ENCODE results near the gene PCSK7. TPM values are rescaled to one million over a fixed set of nuclear protein-coding genes. Genes with fewer than 3 reads are reported as not detected.
"Not testable (repeated sequence)": the region's sequence is repeated elsewhere in the genome, so short reads cannot be mapped to it uniquely, and the experiment has no call there.

Gene PCSK7
- 10 to 100 TPM; 97.6 to 97.9 TPM for total RNA-seq

GRCh38 chr11:117231842-117232091 is at the start of gene PCSK7:
TSS of gene PCSK7 (minus strand) at chr11:117232073. CDS start at chr11:117229844, 2,229 bp downstream.
- H3K27me3 Mint-ChIP-seq (ENCODE audit: low read depth), result no peaks in the 10 kb centered on the region

GRCh38 chr11:117281159-117281558 is 49.3 kb upstream of the PCSK7 start:
- Mint-ChIP-seq H3K4me3 (no peak overlapping the region), H3K27ac (no peak overlapping the region), H3K9me3 (no peaks in the 10 kb centered on the region), H3K27me3 (ENCODE audit: low read depth) (no peaks in the 10 kb centered on the region), H3K4me1 (ENCODE audit: low read depth) (peaks cover 3% of the 10 kb centered on the region), H3K36me3 (ENCODE audit: low read depth) (peaks cover 18% of the 10 kb centered on the region)
- no peak for DNase-seq
- CTCF ChIA-PET, result no interaction called here
- intact Hi-C loops (cut with micrococcal nuclease), result no loop called here

More at GRCh38 chr11:117231842-117232091, at the start of gene PCSK7:
- Mint-ChIP-seq H3K36me3 (ENCODE audit: low read depth) (peaks cover 29% of the 10 kb centered on the region), H3K9me3 (no peaks in the 10 kb centered on the region), H3K4me1 (ENCODE audit: low read depth) (peaks cover 38% of the 10 kb centered on the region), H3K4me3 (peak within 1 kb of the TSS; percentile 99), H3K27ac (peak within 1 kb of the TSS; percentile 99)
- peak; percentile 66 for DNase-seq
- CTCF ChIA-PET, result interaction anchor here (0.7 to 4.7 kb wide), 5 partner anchors 12 to 378 kb away, joined by 3 to 27 read pairs (median 6); partner anchors contain the start of genes PAFAH1B2 and SIDT2
- intact Hi-C loops (cut with micrococcal nuclease), result loop anchor here (1.0 to 5.0 kb wide), 6 partner anchors 205 to 991 kb away; partner anchors contain the start of gene ZPR1

DNA sequence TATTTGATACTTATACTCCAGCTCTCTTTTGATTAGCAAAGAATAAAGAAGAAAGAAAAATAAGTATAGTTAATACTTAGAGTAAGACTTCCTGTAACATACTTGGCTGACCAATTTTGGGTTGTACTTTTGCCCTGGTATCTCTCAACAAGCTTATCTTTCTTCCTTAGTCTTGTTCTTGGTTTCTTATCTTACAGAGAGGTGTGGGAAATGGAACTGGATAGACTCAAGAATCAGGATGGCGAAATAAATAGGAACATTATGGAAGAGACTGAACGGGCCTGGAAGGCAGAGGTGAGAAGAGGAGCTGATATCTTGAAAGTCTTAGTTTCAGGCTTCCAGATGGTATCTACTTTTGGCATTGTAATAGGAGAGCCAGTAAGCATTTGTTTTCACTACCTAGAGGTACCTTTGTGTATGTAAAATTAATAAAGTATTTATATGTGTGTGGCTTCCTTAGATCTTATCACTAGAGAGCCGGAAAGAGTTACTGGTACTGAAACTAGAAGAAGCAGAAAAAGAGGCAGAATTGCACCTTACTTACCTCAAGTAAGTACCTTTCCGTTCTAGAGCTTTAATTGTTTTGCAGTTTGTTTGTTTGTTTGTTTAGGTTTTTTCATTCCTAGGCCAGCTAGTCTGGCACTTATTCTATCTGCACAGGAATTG is 48.0 kb upstream of the PCSK7 start:
- DNase-seq, result no peak
- Mint-ChIP-seq H3K4me3 (no peak overlapping the region), H3K27me3 (ENCODE audit: low read depth) (no peaks in the 10 kb centered on the region), H3K27ac (peak overlapping the region; percentile 42), H3K4me1 (ENCODE audit: low read depth) (peaks cover 3% of the 10 kb centered on the region), H3K36me3 (ENCODE audit: low read depth) (peaks cover 18% of the 10 kb centered on the region), H3K9me3 (no peaks in the 10 kb centered on the region)
- intact Hi-C loops (cut with micrococcal nuclease), result no loop called here
- CTCF ChIA-PET, result interaction anchor here (0.5 to 1.2 kb wide), 3 partner anchors 39 to 316 kb away, joined by 3 to 6 read pairs (median 5); no protein-coding TSS in a partner anchor

- peaks cover 18% of the 10 kb centered on the region for H3K36me3 Mint-ChIP-seq (ENCODE audit: low read depth)
- intact Hi-C loops (cut with micrococcal nuclease), result no loop called here
- no peak overlapping the region for H3K27ac Mint-ChIP-seq
- no peaks in the 10 kb centered on the region for H3K9me3 Mint-ChIP-seq
- no peak for DNase-seq
- no peaks in the 10 kb centered on the region for H3K27me3 Mint-ChIP-seq (ENCODE audit: low read depth)
- H3K4me1 Mint-ChIP-seq (ENCODE audit: low read depth), result peaks cover 3% of the 10 kb centered on the region
- CTCF ChIA-PET, result no interaction called here
- H3K4me3 Mint-ChIP-seq, result no peak overlapping the region
Measured at GRCh38 chr11:117278347-117278746, 46.5 kb upstream of the PCSK7 start.

GRCh38 chr11:117273550-117274289 is 41.8 kb upstream of the PCSK7 start:
- CTCF ChIA-PET, result no interaction called here
- Mint-ChIP-seq H3K27ac (no peak overlapping the region), H3K4me1 (ENCODE audit: low read depth) (no peaks in the 10 kb centered on the region), H3K4me3 (no peak overlapping the region), H3K27me3 (ENCODE audit: low read depth) (no peaks in the 10 kb centered on the region), H3K9me3 (peaks cover 2% of the 10 kb centered on the region), H3K36me3 (ENCODE audit: low read depth) (peaks cover 12% of the 10 kb centered on the region)
- no peak for DNase-seq
- intact Hi-C loops (cut with micrococcal nuclease), result no loop called here

DNA sequence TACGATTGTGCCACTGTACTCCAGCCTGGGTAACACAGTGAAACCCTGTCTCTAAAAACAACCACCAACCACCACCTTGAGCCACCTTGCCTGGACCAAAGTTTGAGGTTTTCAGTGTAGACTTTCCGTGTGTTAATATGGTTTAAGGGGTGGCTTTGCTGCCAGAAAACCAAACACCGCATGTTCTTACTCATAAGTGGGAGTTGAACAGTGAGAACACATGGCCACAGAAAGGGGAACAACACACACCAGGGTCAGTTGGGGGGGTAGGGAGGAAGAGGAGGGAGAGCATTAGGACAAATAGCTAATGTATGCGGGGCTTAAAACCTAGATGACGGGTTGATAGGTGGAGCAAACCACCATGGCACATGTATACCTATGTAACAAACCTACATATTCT is 40.3 kb upstream of the PCSK7 start:
- H3K27me3 Mint-ChIP-seq (ENCODE audit: low read depth); intact Hi-C loops (cut with micrococcal nuclease); H3K4me1 Mint-ChIP-seq (ENCODE audit: low read depth); H3K9me3 Mint-ChIP-seq; CTCF ChIA-PET; DNase-seq; H3K4me3 Mint-ChIP-seq; H3K27ac Mint-ChIP-seq: not testable (repeated sequence)
- H3K36me3 Mint-ChIP-seq (ENCODE audit: low read depth), result peaks cover 12% of the 10 kb centered on the region

- intact Hi-C loops (cut with micrococcal nuclease), result no loop called here
- peaks cover 2% of the 10 kb centered on the region for H3K9me3 Mint-ChIP-seq
- CTCF ChIA-PET, result no interaction called here
- no peak overlapping the region for H3K4me3 Mint-ChIP-seq
- H3K27me3 Mint-ChIP-seq (ENCODE audit: low read depth), result no peaks in the 10 kb centered on the region
- H3K27ac Mint-ChIP-seq, result no peak overlapping the region
- peaks cover 12% of the 10 kb centered on the region for H3K36me3 Mint-ChIP-seq (ENCODE audit: low read depth)
- DNase-seq, result no peak
- no peaks in the 10 kb centered on the region for H3K4me1 Mint-ChIP-seq (ENCODE audit: low read depth)
Measured at GRCh38 chr11:117271208-117271607, 39.3 kb upstream of the PCSK7 start.

- Mint-ChIP-seq H3K27me3 (ENCODE audit: low read depth) (no peaks in the 10 kb centered on the region), H3K4me3 (no peak overlapping the region), H3K36me3 (ENCODE audit: low read depth) (peaks cover 9% of the 10 kb centered on the region), H3K9me3 (peaks cover 2% of the 10 kb centered on the region), H3K4me1 (ENCODE audit: low read depth) (no peaks in the 10 kb centered on the region), H3K27ac (no peak overlapping the region)
- CTCF ChIA-PET, result no interaction called here
- no peak for DNase-seq
- intact Hi-C loops (cut with micrococcal nuclease), result no loop called here
Measured at GRCh38 chr11:117269856-117270255, 38.0 kb upstream of the PCSK7 start.

DNA sequence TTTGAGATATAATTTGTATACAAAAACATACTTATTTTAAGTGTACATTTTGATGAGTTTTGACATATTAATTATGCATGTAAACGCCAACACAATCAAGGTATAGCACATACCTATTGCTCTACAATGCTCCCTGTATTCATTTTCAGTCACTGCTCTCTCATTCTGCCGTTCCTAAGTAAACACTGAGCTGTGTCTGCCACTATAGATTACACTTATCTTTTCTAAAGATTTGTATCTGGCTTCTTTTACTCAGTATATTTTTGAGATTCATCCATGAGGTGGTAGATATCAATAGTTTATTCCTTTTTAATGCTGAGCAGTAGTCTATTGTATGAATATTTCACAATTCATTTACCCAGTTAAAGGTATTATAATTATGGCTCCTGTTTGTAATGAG is 33.9 kb upstream of the PCSK7 start:
- intact Hi-C loops (cut with micrococcal nuclease), result no loop called here
- H3K9me3 Mint-ChIP-seq, result no peaks in the 10 kb centered on the region
- peaks cover 5% of the 10 kb centered on the region for H3K36me3 Mint-ChIP-seq (ENCODE audit: low read depth)
- CTCF ChIA-PET, result no interaction called here
- DNase-seq, result no peak
- H3K27ac Mint-ChIP-seq, result no peak overlapping the region
- H3K4me3 Mint-ChIP-seq, result no peak overlapping the region
- no peaks in the 10 kb centered on the region for H3K27me3 Mint-ChIP-seq (ENCODE audit: low read depth)
- no peaks in the 10 kb centered on the region for H3K4me1 Mint-ChIP-seq (ENCODE audit: low read depth)

GRCh38 chr11:117264624-117265323 is 32.9 kb upstream of the PCSK7 start:
- H3K4me3 Mint-ChIP-seq; DNase-seq; H3K4me1 Mint-ChIP-seq (ENCODE audit: low read depth); H3K27me3 Mint-ChIP-seq (ENCODE audit: low read depth); H3K36me3 Mint-ChIP-seq (ENCODE audit: low read depth); H3K27ac Mint-ChIP-seq; CTCF ChIA-PET; intact Hi-C loops (cut with micrococcal nuclease); H3K9me3 Mint-ChIP-seq: not testable (repeated sequence)

- intact Hi-C loops (cut with micrococcal nuclease), result no loop called here
- peaks cover 11% of the 10 kb centered on the region for H3K36me3 Mint-ChIP-seq (ENCODE audit: low read depth)
- no peak overlapping the region for H3K27ac Mint-ChIP-seq
- no peak for DNase-seq
- H3K9me3 Mint-ChIP-seq, result no peaks in the 10 kb centered on the region
- CTCF ChIA-PET, result no interaction called here
- H3K4me1 Mint-ChIP-seq (ENCODE audit: low read depth), result no peaks in the 10 kb centered on the region
- H3K27me3 Mint-ChIP-seq (ENCODE audit: low read depth), result no peaks in the 10 kb centered on the region
- no peak overlapping the region for H3K4me3 Mint-ChIP-seq
Measured at GRCh38 chr11:117259417-117259816, 27.5 kb upstream of the PCSK7 start.

DNA sequence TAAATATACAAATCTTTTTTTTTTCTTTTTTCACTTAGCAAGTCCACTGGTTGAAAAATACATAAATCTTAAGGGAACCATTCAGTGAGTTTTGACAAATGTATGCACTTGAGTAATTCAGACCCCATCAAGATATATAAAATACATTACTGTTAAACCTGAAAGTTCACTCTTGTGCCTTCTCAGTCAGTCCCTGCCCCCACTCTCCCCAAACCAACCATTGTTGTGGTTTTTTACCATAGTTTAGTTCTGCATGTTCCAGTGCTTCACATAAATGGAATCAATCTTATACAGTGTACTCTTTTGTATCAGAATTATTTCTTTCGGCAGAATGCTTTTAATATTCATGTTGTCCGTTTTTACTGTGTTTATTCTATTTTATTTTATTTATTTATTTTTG is 26.7 kb upstream of the PCSK7 start:
- CTCF ChIA-PET, result no interaction called here
- peaks cover 9% of the 10 kb centered on the region for H3K36me3 Mint-ChIP-seq (ENCODE audit: low read depth)
- H3K4me3 Mint-ChIP-seq, result no peak overlapping the region
- H3K27ac Mint-ChIP-seq, result no peak overlapping the region
- no peaks in the 10 kb centered on the region for H3K9me3 Mint-ChIP-seq
- no peaks in the 10 kb centered on the region for H3K27me3 Mint-ChIP-seq (ENCODE audit: low read depth)
- H3K4me1 Mint-ChIP-seq (ENCODE audit: low read depth), result no peaks in the 10 kb centered on the region
- intact Hi-C loops (cut with micrococcal nuclease), result no loop called here
- no peak for DNase-seq

All from activated naive CD4-positive, alpha-beta T cell treated with anti-CD3 and anti-CD28 coated beads for 36 hours (primary cell).